Duodenal mucosa (tissue), 2 donors: Measurements from ENCODE around the gene MSI2.

Source experiments
- H3K27ac ChIP-seq: one replicate; pipeline ENCODE4 v1.7.0; 2013; ENCODE audit warnings: low read depth, low read length
- H3K27me3 ChIP-seq, 2 donors: one replicate each; pipeline ENCODE4 v1.7.0; 2013; ENCODE audit warnings: low read length in 2 of 2, control low read depth in 1 of 2; ENCODE audit not compliant: insufficient read depth in 2 of 2, control insufficient read depth in 1 of 2
- H3K36me3 ChIP-seq, 2 donors: one replicate each; pipeline ENCODE4 v1.7.0; 2013; ENCODE audit warnings: low read length in 2 of 2, control low read depth in 1 of 2; ENCODE audit not compliant: insufficient read depth in 2 of 2, control insufficient read depth in 1 of 2
- H3K4me1 ChIP-seq, 2 donors: one replicate each; pipeline ENCODE4 v1.7.0; 2013; ENCODE audit warnings: low read length in 2 of 2, control low read depth in 1 of 2; ENCODE audit not compliant: insufficient read depth in 2 of 2, control insufficient read depth in 1 of 2
- H3K4me3 ChIP-seq, 2 donors: one replicate each; pipeline ENCODE4 v1.7.0; 2013; ENCODE audit warnings: low read length in 2 of 2, low read depth in 1 of 2
- H3K9ac ChIP-seq, 2 donors: one replicate each; pipeline ENCODE4 v1.7.0; 2013; ENCODE audit warnings: low read length in 2 of 2, low read depth in 1 of 2
- H3K9me3 ChIP-seq, 2 donors: one replicate each; pipeline ENCODE4 v1.7.0; 2013; ENCODE audit warnings: low read length in 2 of 2, control low read depth in 1 of 2; ENCODE audit not compliant: control insufficient read depth in 1 of 2

MSI2 gene

GRCh38 chr17:57727630-57728175, 471.4 kb downstream of the MSI2 start:
- no peaks in the 10 kb centered on the region for H3K27me3 ChIP-seq
- no peaks in the 10 kb centered on the region for H3K9me3 ChIP-seq
- no peaks in the 10 kb centered on the region for H3K36me3 ChIP-seq
- no peak overlapping the region for H3K4me3 ChIP-seq
- H3K9ac ChIP-seq: no peak overlapping the region
- H3K27ac ChIP-seq: no peak overlapping the region
- no peaks in the 10 kb centered on the region for H3K4me1 ChIP-seq

DNA sequence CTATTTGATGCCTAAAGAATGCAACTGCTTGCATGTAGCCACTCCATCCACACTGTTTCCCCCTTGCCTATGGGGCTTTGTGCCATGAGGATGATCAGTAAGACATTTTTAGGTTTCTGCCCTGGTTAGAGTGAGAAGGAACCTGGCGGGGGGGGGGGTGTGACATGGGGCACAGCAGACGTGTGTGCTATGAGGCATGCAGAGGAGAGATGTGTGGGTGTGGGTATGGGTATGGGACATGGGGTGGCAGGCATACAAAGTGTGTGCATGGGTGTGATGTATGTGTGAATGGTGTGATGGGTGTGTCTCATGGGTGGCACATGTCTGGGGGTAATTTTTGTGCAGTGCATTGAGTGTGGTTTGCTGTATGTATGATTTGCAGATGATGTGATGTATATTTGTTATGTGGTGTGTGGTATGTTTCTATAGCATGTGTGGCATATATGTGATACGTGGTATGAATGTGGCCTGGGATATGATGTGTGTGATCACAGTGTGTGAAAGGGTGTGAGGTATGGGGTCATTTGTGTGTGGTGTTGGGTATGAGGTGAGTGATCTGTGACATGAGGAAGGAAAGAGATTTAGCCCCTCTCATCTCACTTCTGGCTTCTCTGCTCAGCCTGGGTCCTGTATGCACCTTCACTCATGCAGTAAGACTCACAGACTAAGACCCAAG, 473.8 kb downstream of the MSI2 start:
- Histone ChIP-seq H3K9me3 (no peaks in the 10 kb centered on the region), H3K4me1 (no peaks in the 10 kb centered on the region), H3K27me3 (no peaks in the 10 kb centered on the region), H3K36me3 (no peaks in the 10 kb centered on the region), H3K27ac (no peak overlapping the region), H3K4me3 (no peak overlapping the region), H3K9ac (no peak overlapping the region)

- no peaks in the 10 kb centered on the region for H3K9me3 ChIP-seq
- no peak overlapping the region for H3K27ac ChIP-seq
- no peak overlapping the region for H3K9ac ChIP-seq
- H3K4me1 ChIP-seq: no peaks in the 10 kb centered on the region
- H3K36me3 ChIP-seq: no peaks in the 10 kb centered on the region
- no peak overlapping the region for H3K4me3 ChIP-seq
- no peaks in the 10 kb centered on the region for H3K27me3 ChIP-seq
These were observed 475.7 kb downstream of the MSI2 start for GRCh38 chr17:57732062-57732461.

DNA sequence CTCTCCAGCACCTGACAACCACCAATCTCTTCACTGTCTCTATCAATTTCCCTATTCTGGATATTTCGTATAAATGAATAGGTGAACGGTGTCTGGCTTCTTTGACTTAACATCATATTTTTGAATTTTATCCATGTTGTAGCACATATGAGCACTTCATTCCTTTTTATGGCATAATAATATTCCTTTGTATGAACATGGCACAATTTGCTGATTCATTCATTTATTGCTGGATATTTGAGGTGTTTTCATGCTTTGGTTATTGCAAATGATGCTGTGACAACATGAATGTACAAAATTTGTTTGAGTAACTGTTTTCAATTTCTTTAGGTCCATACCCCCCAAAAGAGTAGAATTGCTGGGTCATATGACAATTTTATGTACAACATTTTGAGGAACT, 476.8 kb downstream of the MSI2 start:
- H3K4me1 ChIP-seq: no peaks in the 10 kb centered on the region
- no peaks in the 10 kb centered on the region for H3K36me3 ChIP-seq
- no peaks in the 10 kb centered on the region for H3K27me3 ChIP-seq
- H3K4me3 ChIP-seq: no peak overlapping the region
- H3K9ac ChIP-seq: no peak overlapping the region
- no peak overlapping the region for H3K27ac ChIP-seq
- no peaks in the 10 kb centered on the region for H3K9me3 ChIP-seq
